Measurements from ENCODE around the gene CCDC196.
"Not testable (repeated sequence)": the region's sequence is repeated elsewhere in the genome, so short reads cannot be mapped to it uniquely, and the experiment has no call there.

The CCDC196 gene

GRCh38 chr14:66482873-66483272 lies 3.3 kb upstream of the CCDC196 start:
- H3K27ac Mint-ChIP-seq = no peak overlapping the region
- H3K36me3 Mint-ChIP-seq = peaks cover 7% of the 10 kb centered on the region
- H3K4me3 Mint-ChIP-seq = no peak overlapping the region
- no peaks in the 10 kb centered on the region for H3K27me3 Mint-ChIP-seq
- H3K9me3 Mint-ChIP-seq (ENCODE audit: low read depth) = no peaks in the 10 kb centered on the region
- no peaks in the 10 kb centered on the region for H3K4me1 Mint-ChIP-seq (ENCODE audit: low read depth)

- H3K27ac Mint-ChIP-seq = no peak overlapping the region
- H3K4me3 Mint-ChIP-seq = no peak overlapping the region
- H3K9me3 Mint-ChIP-seq (ENCODE audit: low read depth) = no peaks in the 10 kb centered on the region
- H3K27me3 Mint-ChIP-seq = no peaks in the 10 kb centered on the region
- H3K36me3 Mint-ChIP-seq = peaks cover 7% of the 10 kb centered on the region
- no peaks in the 10 kb centered on the region for H3K4me1 Mint-ChIP-seq (ENCODE audit: low read depth)
These were observed 2.8 kb upstream of the CCDC196 start for GRCh38 chr14:66483322-66483721.

GRCh38 chr14:66485029-66485428 lies 1.1 kb upstream of the CCDC196 start:
- H3K27me3 Mint-ChIP-seq = no peaks in the 10 kb centered on the region
- H3K4me1 Mint-ChIP-seq (ENCODE audit: low read depth) = no peaks in the 10 kb centered on the region
- H3K9me3 Mint-ChIP-seq (ENCODE audit: low read depth) = no peaks in the 10 kb centered on the region
- H3K4me3 Mint-ChIP-seq = no peak overlapping the region
- H3K27ac Mint-ChIP-seq = no peak overlapping the region
- H3K36me3 Mint-ChIP-seq = peaks cover 7% of the 10 kb centered on the region

GRCh38 chr14:66487164-66487563 lies 993 bp downstream of the CCDC196 start:
- no peaks in the 10 kb centered on the region for H3K4me1 Mint-ChIP-seq (ENCODE audit: low read depth)
- no peak overlapping the region for H3K27ac Mint-ChIP-seq
- no peaks in the 10 kb centered on the region for H3K9me3 Mint-ChIP-seq (ENCODE audit: low read depth)
- H3K4me3 Mint-ChIP-seq = no peak overlapping the region
- peaks cover 7% of the 10 kb centered on the region for H3K36me3 Mint-ChIP-seq
- H3K27me3 Mint-ChIP-seq = no peaks in the 10 kb centered on the region

GRCh38 chr14:66490143-66491111 lies 4.3 kb downstream of the CCDC196 start:
- Mint-ChIP-seq H3K4me3 (no peak overlapping the region), H3K27ac (no peak overlapping the region), H3K9me3 (ENCODE audit: low read depth) (no peaks in the 10 kb centered on the region), H3K27me3 (no peaks in the 10 kb centered on the region), H3K36me3 (no peaks in the 10 kb centered on the region), H3K4me1 (ENCODE audit: low read depth) (no peaks in the 10 kb centered on the region)

GRCh38 chr14:66493750-66494149 lies 7.6 kb downstream of the CCDC196 start:
- Mint-ChIP-seq H3K4me1 (ENCODE audit: low read depth) (peaks cover 19% of the 10 kb centered on the region), H3K27me3 (no peaks in the 10 kb centered on the region), H3K36me3 (no peaks in the 10 kb centered on the region), H3K27ac (no peak overlapping the region), H3K9me3 (ENCODE audit: low read depth) (no peaks in the 10 kb centered on the region), H3K4me3 (no peak overlapping the region)

GRCh38 chr14:66495218-66496098 lies 9.3 kb downstream of the CCDC196 start:
- Mint-ChIP-seq H3K4me1 (ENCODE audit: low read depth) (peaks cover 19% of the 10 kb centered on the region), H3K9me3 (ENCODE audit: low read depth) (no peaks in the 10 kb centered on the region), H3K36me3 (no peaks in the 10 kb centered on the region), H3K27me3 (no peaks in the 10 kb centered on the region), H3K27ac (no peak overlapping the region), H3K4me3 (no peak overlapping the region)

- Mint-ChIP-seq H3K27me3 (no peaks in the 10 kb centered on the region), H3K27ac (no peak overlapping the region)
These were observed 10.1 kb downstream of the CCDC196 start for GRCh38 chr14:66496188-66496807.

GRCh38 chr14:66496911-66497310 lies 10.7 kb downstream of the CCDC196 start:
- Mint-ChIP-seq H3K9me3 (ENCODE audit: low read depth) (no peaks in the 10 kb centered on the region), H3K36me3 (no peaks in the 10 kb centered on the region), H3K4me3 (peak overlapping the region; percentile 53), H3K27me3 (no peaks in the 10 kb centered on the region), H3K27ac (no peak overlapping the region), H3K4me1 (ENCODE audit: low read depth) (peaks cover 19% of the 10 kb centered on the region)

More at GRCh38 chr14:66496188-66496807, 10.1 kb downstream of the CCDC196 start:
- Mint-ChIP-seq H3K4me1 (ENCODE audit: low read depth) (peaks cover 19% of the 10 kb centered on the region), H3K9me3 (ENCODE audit: low read depth) (no peaks in the 10 kb centered on the region), H3K4me3 (peak overlapping the region; percentile 6), H3K36me3 (no peaks in the 10 kb centered on the region)

- no peak overlapping the region for H3K27ac Mint-ChIP-seq
- no peak overlapping the region for H3K4me3 Mint-ChIP-seq
- peaks cover 1% of the 10 kb centered on the region for H3K27me3 Mint-ChIP-seq
- peaks cover 19% of the 10 kb centered on the region for H3K4me1 Mint-ChIP-seq (ENCODE audit: low read depth)
- H3K9me3 Mint-ChIP-seq (ENCODE audit: low read depth) = no peaks in the 10 kb centered on the region
- H3K36me3 Mint-ChIP-seq = peaks cover 5% of the 10 kb centered on the region
These were observed 12.1 kb downstream of the CCDC196 start for GRCh38 chr14:66498311-66498710.

GRCh38 chr14:66501592-66501991 lies 15.4 kb downstream of the CCDC196 start:
- H3K27ac Mint-ChIP-seq = no peak overlapping the region
- H3K27me3 Mint-ChIP-seq = peaks cover 1% of the 10 kb centered on the region
- H3K4me1 Mint-ChIP-seq (ENCODE audit: low read depth) = peaks cover 13% of the 10 kb centered on the region
- no peak overlapping the region for H3K4me3 Mint-ChIP-seq
- peaks cover 5% of the 10 kb centered on the region for H3K36me3 Mint-ChIP-seq
- no peaks in the 10 kb centered on the region for H3K9me3 Mint-ChIP-seq (ENCODE audit: low read depth)

GRCh38 chr14:66502836-66503235 lies 16.7 kb downstream of the CCDC196 start:
- not testable (repeated sequence) for H3K27ac Mint-ChIP-seq; H3K4me3 Mint-ChIP-seq; H3K36me3 Mint-ChIP-seq; H3K27me3 Mint-ChIP-seq; H3K9me3 Mint-ChIP-seq (ENCODE audit: low read depth)
- peaks cover 13% of the 10 kb centered on the region for H3K4me1 Mint-ChIP-seq (ENCODE audit: low read depth)

- H3K27me3 Mint-ChIP-seq = peaks cover 1% of the 10 kb centered on the region
- no peak overlapping the region for H3K4me3 Mint-ChIP-seq
- H3K36me3 Mint-ChIP-seq = peaks cover 5% of the 10 kb centered on the region
- H3K4me1 Mint-ChIP-seq (ENCODE audit: low read depth) = peaks cover 13% of the 10 kb centered on the region
- H3K27ac Mint-ChIP-seq = no peak overlapping the region
- no peaks in the 10 kb centered on the region for H3K9me3 Mint-ChIP-seq (ENCODE audit: low read depth)
These were observed 17.4 kb downstream of the CCDC196 start for GRCh38 chr14:66503532-66503931.

- Mint-ChIP-seq H3K36me3 (peaks cover 5% of the 10 kb centered on the region), H3K27me3 (peaks cover 1% of the 10 kb centered on the region), H3K27ac (peak overlapping the region; percentile 93), H3K4me1 (ENCODE audit: low read depth) (peaks cover 36% of the 10 kb centered on the region), H3K9me3 (ENCODE audit: low read depth) (no peaks in the 10 kb centered on the region), H3K4me3 (peak overlapping the region; percentile 95)
These were observed 21.1 kb downstream of the CCDC196 start for GRCh38 chr14:66507181-66507721.
